GM21723 (cell line): Measurements from ENCODE around the gene TOX2.

ENCODE experiments used
- ATAC-seq: cut with Tn5 transposase; IDR thresholded peaks from one replicate; pipeline ENCODE4 v1.9.1; 2021; ENCODE audit warnings: mild to moderate bottlenecking, moderate library complexity; ENCODE audit not compliant: unreplicated experiment

Gene TOX2

DNA sequence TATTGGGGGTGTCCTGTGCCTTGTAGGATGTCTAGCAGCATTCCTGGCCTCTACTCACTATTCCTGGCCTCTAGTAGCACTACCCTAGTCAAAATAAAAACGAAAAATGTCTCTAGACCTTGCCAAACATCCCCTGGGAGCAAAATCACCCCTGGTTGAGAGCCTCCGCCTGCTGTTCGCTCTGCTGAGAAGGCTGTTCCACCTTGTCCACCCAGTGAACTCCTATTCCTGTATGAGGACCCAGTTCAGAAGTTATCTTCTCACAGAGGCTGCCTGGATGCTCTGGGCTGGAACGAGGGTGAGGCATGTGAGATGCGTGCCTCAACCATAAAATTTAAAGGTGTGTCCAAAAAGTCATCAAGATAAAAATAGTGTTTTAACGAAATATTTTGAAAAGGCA is 101.9 kb downstream of the TOX2 start:
- no peak for ATAC-seq

DNA sequence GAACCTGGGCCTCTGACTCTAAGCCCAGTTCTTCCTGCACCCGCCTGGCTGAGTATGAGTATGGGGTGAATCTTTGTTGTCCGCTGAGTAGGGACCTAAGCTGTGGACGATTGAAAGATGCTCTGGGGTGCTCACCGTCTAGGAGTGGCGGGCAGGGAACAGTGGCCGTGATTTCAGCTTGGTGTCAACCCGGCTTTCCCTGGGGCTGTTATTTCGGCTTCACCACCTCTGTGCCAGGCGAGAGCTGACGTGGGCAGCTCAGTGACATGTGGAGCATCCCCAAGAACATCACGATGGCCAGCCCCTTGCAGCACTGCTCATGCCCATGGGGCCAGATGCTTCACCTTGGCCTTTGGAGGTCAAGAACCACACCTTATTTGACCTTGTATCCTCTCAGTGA is 102.6 kb downstream of the TOX2 start:
- ATAC-seq, result no peak

DNA sequence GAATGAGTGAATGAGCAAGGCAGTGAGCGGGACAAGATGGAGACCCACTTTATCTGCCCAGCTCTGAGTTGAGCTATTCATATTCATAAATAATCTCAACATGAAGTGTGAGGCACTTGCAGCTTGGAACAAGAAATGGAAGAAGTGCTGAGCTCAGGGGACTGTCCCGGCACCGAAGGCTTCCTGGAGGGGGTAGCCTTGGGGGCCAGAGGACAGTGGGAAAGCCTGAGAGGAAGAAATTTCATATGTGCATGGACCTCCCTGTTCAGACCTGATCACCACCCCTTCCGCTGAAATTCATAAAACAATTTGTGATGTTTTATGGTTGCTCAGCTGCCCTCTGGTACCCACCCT is 103.2 kb downstream of the TOX2 start:
- ATAC-seq, result no peak

DNA sequence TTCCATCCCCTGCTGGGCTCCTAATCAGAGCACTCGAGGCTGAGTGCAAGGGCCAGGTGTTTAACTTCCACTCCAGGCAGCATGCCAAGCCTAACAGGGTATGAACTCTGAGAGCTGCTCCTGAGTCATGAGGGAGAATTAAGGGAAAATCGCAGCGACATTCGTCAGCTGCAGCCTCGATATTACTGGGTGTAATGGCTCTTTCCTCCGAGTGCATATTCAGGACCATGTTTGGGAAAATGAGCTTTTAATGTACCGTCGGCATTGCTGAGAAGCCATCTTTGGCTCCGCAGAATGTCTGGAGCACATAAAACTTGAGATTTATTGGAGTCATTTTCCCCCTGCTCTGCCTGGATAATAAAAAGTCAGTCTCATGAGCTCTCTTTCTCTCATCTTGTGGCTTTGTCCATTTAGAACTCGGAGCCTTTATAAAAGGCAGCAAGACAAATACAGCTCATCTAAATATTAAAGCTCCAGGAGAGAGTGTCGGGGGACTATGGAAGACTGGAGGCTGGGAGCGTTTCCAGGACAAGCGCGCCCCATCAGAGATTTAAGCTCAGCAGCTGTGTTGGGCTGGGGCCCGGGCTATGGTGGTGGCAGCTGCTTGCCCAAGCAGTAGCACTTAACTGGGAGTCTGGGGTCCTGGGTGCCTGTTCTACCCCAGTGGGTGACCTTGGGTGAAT is 103.7 kb downstream of the TOX2 start:
- ATAC-seq, result no peak

DNA sequence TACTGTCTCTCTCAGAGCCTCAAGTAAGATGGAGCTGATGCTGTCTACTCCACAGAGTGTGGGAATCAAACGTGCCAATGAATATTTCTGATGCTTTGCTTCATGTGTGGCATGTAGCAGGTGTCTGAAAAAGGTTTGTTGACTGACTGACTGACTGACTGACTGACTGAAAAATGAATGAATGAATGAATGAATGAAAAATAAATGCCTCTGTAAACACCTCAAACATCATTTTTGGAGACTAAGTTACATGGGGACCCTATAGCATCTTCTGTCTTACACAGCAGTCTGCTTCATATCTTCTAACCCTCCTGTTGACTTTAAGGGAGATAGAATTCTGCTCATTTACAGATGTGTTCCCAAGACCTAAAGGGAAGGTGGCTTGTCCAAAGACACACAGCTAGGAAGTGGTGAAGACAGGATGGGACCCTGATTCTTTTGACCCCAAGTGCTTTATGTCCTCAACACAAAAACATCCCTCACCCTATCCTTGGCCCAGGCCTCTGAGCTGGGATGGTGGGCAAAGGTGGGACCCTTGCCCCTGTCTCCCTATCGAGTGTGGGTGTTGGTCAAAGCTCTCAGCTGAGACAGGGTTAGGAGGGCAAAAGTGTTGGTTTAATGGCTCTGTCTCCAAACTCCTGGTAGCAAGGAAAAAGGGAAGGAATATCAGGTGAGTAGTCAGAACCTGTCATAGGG is 104.4 kb downstream of the TOX2 start:
- no peak for ATAC-seq

DNA sequence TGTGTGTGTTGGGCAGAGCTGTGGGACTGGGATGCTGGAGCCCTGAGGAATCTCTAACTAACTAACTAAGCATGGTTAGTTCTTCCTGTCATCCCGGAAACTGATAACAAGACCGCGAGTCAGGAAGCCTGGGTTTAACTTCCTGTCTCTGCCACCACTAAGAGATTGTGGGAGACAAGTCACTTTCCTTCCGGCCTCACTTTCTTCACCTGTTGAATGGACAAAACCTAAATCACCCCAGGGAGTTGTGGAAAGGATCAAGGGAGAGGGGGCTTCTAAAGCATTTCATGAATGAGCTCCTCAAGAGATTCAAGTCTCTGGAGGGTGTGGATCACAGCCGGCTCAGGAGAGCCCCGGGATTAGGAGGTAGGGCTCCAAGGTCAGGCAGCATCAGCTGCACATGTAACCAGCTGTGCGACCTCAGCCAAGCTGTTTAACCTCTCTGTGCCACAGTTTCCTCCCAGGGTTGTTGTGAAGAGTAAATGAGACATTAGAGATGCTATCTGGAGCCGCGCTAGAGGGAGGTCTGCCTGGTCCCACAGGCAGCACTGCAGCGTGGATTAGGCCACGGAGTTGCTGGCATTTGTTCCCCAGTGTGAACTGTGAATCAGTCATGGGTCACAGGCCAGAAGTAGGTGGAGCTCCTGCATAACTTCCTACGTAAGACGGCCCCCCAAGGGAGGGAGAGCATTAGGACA is 105.1 kb downstream of the TOX2 start:
- ATAC-seq, result no peak

DNA sequence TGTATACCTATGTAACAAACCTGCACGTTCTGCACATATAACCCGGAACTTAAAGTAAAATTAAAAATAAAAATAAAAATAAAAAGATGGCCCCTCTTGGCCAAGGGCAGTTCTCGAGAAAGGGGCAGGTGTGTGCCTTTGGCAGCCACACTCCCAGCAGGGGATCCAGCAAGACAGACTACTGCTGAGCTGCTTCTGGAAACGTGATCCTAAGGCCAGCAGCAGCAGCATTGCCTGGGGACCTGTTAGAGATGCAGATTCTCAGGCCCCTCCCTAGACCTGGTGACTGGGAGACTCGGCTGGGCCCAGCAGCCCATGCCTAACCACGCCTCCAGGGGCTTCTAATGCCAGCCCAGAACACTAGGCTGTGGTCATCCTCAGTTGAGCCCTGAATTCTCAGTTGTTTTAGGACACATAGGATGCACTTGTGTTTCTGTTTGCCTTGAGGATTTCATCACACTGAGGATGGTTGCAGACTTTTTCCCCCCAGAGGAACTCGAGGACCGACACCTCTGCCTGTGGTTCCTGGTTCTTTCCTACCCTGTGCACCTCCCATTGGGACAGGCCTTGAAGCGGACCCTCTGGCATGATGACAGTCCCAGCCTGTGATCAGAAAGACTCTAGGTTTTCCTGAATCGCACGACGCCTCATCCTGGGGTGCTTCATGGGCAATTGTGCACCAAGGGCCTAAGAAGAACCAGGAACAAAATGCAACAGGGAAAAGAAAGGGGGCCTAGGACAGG is 105.9 kb downstream of the TOX2 start:
- no peak for ATAC-seq

DNA sequence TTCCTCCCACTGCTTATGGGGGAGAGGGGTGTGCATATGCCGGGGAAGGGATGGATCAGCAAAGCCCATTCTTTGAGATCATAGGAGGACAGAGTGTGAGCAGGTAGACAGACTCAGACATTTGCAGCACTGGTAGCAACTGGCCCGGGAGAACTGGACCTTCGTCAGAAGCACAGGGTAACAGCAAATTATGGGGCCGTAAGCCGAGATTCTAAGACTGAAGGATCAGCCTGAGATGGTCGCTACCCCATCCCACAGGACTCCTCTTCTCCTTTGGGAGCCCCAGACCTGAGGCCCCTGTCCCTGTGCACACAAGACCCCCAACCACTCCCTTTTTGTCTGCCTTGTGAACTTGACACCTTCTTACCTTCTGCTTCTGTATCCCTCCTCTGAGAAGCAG is 106.5 kb downstream of the TOX2 start:
- no peak for ATAC-seq

DNA sequence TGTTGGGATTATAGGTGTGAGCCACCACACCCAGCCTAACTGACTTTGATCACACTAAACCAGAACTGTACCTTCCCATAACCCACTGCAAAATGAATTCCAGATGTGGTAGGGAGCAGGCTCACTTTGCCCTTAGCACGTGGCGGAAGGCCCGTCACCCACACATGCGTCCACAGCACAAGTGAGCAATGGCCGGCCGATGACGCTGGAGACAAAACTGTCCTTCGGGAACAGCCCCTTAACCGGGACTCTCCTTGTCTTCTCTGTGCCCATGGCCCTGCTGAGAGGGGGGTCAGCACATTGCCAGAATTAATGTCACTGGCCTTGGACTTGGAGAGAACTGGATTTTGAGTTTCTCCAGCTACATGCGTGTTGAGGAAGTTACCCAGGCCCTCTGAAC is 107.2 kb downstream of the TOX2 start:
- ATAC-seq, result no peak

DNA sequence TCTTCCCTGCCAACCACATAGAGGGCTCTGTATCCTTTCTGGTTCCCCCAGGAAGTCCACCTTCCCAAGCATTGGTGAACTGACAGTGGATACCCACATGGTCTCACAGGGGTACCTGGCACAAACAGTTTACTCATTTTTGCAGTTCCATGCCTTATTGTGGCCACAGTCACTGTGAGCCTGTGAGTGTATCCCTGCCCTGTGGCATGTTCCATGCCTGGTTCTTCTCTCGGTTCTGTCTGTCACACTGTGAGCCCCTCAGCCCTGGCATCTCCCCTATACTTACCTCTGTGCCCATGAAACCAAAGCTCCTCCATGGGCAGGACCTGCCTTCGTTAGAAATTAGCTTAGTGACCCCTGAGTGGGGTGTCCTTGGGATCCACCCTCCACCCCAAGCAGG is 107.8 kb downstream of the TOX2 start:
- ATAC-seq, result no peak

DNA sequence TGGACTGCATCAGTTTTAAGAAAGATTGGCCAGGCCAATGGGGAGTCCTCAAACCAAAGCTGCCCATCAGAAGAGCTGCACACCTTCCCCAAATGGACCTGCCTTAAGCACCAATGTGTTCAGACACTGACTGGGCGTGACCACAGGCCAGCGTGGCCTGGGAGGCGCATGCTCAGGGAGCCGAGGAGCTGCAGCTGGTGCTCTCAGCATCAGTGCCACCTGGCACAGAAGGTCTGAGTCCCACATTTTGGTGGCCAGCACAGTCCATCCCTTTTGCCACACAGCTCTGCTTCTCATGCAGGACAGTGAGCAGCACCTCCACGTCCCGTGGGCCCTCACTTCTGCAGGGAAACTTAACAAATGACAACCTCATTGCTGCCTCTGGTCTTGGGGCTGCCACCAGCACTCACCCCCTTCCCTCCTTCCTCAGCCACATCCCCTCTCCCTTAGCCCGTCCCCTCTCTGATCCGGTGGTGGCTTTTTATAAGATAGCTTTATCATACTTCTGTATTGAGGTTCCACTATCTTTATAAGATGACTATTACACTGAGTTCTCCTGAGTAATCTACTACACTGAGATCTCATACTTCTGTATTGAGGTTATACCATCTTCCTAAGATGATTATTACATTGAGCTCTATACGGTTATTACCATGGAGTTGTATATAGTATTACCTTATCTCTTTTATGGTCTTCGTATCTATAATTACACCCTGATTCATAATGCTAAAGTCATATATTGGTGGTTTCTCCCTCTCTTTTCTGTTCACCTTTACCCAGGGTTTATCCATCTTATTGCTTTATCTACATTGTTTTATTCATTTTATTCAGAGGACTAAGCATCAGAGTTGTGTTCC is 109.1 kb downstream of the TOX2 start:
- no peak for ATAC-seq

DNA sequence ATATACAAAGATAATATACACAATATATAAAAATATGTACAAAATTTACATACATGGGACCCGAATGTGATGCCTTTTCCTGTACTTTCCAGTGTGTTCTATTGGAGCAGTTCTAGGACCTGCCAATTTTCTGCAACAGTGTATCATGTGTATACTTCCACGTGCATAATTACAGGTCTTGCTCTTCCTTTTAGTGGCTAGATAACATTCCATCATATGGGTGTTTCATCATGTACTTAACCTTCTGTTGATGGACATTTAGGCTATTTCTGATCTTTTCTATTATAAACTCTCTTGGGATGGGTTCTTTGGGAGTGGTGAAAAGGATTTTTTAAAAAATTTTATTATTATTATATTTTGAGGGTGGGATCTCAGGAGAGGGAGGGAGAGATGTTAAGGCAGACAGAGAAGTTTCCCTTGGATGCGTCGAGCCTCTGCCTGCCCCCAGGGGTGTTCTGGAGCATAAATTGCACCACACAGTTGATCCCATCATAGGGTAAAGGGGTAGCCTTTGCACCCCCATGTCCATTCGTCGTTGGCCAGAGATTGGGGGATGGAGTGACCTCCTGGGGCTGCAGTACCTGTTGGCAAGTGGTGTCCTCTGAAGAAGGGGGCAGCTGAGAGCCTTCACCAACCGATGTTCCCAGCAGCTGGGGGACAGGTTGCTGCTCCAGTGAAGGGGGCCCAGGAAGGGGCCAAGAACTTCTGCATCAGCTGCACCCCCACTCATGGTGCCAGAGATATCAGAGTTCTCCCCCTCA is 110.3 kb downstream of the TOX2 start:
- no peak for ATAC-seq

DNA sequence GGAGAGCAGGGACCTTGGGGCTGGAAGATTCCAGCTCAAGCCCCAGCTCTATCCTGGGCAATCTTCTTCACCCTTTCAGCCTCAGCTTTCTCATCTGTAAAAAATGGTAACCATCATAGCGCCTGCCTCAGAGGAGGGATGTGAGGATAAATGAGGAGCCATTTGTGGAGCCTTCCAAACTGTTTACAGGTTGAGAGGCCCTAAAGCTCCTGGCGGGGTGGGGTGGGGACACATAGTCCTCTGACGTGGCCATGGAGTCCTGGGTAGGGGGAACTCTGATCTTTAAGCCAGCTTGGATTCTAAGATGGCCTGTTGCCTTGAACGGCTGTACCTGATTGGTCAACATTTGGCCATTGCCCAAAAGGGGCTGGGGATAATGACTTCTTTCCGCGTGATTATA is 111.1 kb downstream of the TOX2 start:
- ATAC-seq, result no peak

DNA sequence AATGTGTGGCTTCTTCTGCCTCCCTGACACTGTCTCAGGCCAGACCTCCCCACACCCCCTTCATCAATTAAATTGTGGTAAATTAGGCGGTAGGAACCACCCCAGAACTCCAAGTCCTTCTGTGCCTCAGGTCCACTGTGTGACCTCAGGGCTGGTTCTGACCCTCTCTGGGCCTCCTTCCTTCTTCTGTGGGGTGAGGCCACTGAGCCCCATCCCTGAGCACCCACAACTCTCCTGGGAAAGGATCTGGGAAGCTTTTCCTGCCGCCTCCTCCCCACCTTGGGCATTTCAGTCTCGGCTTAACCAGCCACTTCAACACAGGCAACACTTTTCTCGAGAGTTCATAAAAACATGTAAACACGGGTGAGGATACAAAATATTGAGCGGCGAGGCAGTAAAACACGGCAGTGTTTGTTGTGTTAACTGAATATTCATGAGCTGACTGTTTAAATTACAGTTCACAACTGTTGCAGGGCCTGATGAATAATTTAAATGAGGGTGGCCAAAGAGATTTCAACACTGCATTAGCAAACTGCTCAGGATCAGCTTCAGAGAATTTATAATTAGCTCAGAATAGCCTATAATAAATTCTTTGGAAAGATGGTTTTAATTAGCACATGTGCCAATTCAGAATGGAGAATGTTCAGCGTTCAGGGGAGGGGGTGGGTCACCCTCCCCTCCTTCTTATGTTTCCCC is 112.1 kb downstream of the TOX2 start:
- ATAC-seq, result no peak

DNA sequence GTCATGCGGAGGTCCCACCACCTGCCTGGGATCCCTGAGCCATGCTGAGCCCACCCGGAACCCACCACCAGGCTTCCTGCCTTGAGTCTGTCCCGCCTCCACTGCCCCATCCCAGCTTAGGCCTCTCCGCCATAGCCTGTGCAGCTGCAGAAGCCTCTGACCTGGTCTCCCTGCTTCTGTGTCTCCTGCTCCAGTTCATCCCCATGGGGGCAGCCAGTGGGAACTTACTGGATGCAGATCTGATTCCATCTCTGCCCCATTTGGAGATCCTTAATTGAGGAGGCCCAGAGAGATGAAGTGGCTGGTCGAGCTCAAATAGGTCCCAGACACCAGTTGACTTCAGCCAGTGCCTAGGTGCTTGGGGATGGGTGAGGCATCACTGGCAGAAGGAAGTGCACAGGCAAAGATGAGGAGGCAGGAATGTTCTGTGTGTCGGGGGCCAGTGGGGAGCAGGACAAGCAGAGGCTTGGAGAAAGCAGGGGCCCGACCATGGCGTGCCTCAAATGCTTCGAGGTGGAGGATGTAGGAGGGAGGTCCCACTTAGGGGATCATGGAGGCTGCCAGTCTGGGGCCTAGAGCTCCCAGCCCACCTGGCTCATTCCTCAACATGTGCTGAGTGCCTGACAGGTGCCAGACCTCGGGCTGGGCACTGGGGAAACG is 112.8 kb downstream of the TOX2 start:
- no peak for ATAC-seq

DNA sequence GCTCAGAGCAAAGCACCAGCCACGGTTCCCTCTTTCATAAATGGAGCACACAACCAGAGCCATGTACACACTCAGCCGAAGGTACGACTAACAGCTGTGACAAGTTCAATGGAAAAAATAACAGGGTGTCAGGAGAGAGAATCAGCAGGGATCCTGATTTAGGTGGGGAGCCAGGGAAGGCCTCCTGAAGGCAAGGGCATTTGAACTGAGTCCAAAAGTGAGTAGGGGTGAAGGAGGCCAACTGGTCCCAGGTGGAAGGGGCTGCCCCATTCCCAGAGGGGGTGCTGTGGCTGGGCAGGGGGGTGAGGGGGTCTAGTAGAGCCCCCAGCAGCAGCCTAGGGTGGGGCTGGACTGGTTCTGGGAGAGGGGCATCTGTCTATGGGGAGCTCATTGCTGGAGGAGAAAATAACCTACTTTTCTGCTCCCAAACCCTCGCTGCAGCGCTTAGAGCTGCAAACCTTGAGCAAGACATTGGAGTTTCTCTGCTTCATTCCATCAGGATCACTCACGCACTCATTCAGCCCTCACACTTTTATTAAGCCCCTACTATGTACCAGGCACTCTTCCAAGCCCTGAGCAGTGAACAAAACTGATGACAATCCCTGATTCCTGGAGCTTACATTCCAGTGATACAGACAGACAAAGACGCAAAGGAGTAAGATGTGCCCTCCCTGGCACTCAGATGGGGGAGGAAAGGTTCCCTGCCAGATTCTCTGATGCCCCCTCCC is 113.5 kb downstream of the TOX2 start:
- ATAC-seq, result no peak

DNA sequence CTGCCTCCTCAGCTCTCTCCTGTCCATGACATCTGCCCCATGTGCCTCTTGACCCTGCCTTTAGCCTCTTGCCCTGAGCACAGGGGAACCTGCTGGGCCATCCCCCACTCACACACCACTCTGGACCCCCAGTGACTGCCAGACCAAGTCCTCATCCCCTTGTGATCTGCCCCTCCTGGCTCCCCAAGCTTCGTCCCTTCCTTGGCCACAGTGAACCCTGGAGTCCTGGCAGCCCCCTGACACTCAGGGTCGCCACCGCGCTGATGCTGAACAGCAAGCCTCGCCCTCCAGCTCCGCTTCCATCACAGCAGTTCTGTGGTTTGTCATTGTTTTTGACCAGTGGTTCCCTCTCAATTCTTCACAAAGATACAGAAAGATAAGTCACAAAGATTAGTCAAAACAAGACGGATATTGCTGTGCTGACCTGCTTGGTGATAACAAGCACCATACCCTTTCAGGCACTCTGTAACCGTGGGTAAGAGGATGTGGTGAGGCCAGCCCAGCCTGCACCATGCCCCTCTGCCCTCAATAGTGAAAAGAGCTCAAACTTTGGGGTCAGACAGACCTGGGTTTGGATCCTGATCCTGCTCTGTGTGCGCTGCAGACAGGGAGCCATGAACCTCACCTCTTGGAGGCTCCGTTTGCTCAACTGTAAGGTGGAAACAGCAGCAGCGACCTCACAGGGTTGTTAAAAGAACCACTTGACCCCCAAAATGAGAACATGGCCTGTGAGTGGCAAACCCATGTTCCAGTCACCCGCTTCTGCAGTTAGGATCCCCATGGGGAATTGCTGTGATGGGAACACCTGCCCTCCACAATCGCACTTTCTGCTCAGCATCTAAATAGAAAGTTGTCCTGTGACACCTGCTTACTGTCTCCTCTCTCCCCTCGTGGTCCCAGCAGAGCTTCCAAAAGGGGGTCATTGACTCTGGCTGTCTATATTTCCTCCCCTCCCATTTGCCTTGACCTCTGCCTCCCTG is 114.5 kb downstream of the TOX2 start:
- peak; percentile 92 for ATAC-seq
